K562 (cell line): ENCODE data around the gene CLPSL1. TPM values are rescaled to one million over a fixed set of nuclear protein-coding genes. Genes with fewer than 3 reads are reported as not detected.

Source experiments
- BRF1 ChIP-seq: IDR thresholded peaks from 3 replicates; pipeline ENCODE4 v1.6.1; 2011; ENCODE audit warnings: borderline replicate concordance, mild to moderate bottlenecking; ENCODE audit not compliant: insufficient read length; ENCODE audit errors: extremely low read depth
- CSDE1 ChIP-seq, 2 experiments: fragments of 450-650 bp; IDR thresholded peaks; 2 replicates each; pipeline ENCODE4 v1.6.1; 2016; ENCODE audit warnings: mild to moderate bottlenecking in 1 of 2
- E2F3 ChIP-seq: fragments of 250-450 bp; sonication (Bioruptor Pico); IDR thresholded peaks from 2 replicates; pipeline ENCODE4 v1.4.0; 2020; ENCODE audit warnings: mild to moderate bottlenecking
- ELF1 ChIP-seq: fragments of 200-800 bp; sonication (Bioruptor generic); IDR thresholded peaks from 2 replicates; pipeline ENCODE4 v1.6.1; 2016; ENCODE audit warnings: missing genetic modification characterization, missing compliant biosample characterization
- ELK1 ChIP-seq: sonication (generic); formaldehyde crosslinking; IDR thresholded peaks from 2 replicates; pipeline ENCODE4 v1.8.1; 2022; ENCODE audit warnings: missing genetic modification reagents
- GATAD2B ChIP-seq: fragments of 450-650 bp; IDR thresholded peaks from 2 replicates; pipeline ENCODE4 v1.6.1; 2017; ENCODE audit warnings: mild to moderate bottlenecking, borderline replicate concordance
- HCFC1 ChIP-seq: IDR thresholded peaks from 2 replicates; pipeline ENCODE4 v1.6.1; 2012; ENCODE audit warnings: low read depth, low read length, improper control_type of control experiment
- JUND ChIP-seq, 2 experiments: IDR thresholded peaks; 2 replicates in 1 of 2; 3 replicates in 1 of 2; pipeline ENCODE4 v1.6.1; 2011; ENCODE audit warnings: borderline replicate concordance in 2 of 2, low read depth in 2 of 2, low read length in 2 of 2, improper control_type of control experiment in 1 of 2, missing biosample characterization in 1 of 2, missing genetic modification characterization in 1 of 2, missing genetic modification reagents in 1 of 2
- MCM2 ChIP-seq: fragments of 450-650 bp; IDR thresholded peaks from 2 replicates; pipeline ENCODE4 v1.6.1; 2017; ENCODE audit warnings: low read depth, mild to moderate bottlenecking
- MNT ChIP-seq, 2 experiments: fragments of 450-650 bp; conservative IDR thresholded peaks; 2 replicates each; pipeline ENCODE4 v1.6.1; 2017; ENCODE audit warnings: mild to moderate bottlenecking in 2 of 2, moderate library complexity in 2 of 2
- MTF1 ChIP-seq: fragments of 250-450 bp; sonication (Bioruptor Pico); IDR thresholded peaks from 2 replicates; pipeline ENCODE4 v1.9.0; 2021; ENCODE audit warnings: moderate library complexity, mild to moderate bottlenecking, inconsistent platforms, borderline replicate concordance
- PHF20 ChIP-seq: fragments of 450-650 bp; IDR thresholded peaks from 2 replicates; pipeline ENCODE4 v1.6.1; 2018; ENCODE audit not compliant: partially characterized antibody
- POLR2H ChIP-seq: IDR thresholded peaks from 2 replicates; pipeline ENCODE4 v1.6.1; 2016; ENCODE audit warnings: missing genetic modification characterization, low read depth, mild to moderate bottlenecking, control low read depth, missing compliant biosample characterization, moderate library complexity
- PPARD ChIP-seq: fragments of 250-450 bp; sonication (Bioruptor Pico); IDR thresholded peaks from 2 replicates; pipeline ENCODE4 v1.8.0; 2022; ENCODE audit warnings: inconsistent platforms, mild to moderate bottlenecking, moderate library complexity
- PTTG1 ChIP-seq: fragments of 450-650 bp; IDR thresholded peaks from 2 replicates; pipeline ENCODE4 v1.6.1; 2016; ENCODE audit warnings: low read depth, mild to moderate bottlenecking, missing genetic modification characterization, missing compliant biosample characterization
- RBBP5 ChIP-seq: fragments of 200-600 bp; sonication (generic); IDR thresholded peaks from 2 replicates; pipeline ENCODE4 v1.6.1; 2012; ENCODE audit warnings: borderline replicate concordance, mild to moderate bottlenecking, low read length, control low read depth, inconsistent platforms; ENCODE audit not compliant: insufficient read depth, poor library complexity, severe bottlenecking
- ZNF184 ChIP-seq: sonication (generic); formaldehyde crosslinking; IDR thresholded peaks from 2 replicates; pipeline ENCODE4 v1.5.0; 2020; ENCODE audit warnings: missing genetic modification reagents
- polyA plus RNA-seq, 8 experiments: library from polyadenylated mRNA; depleted of rRNA in 4 of 8; stranded (reverse) in 5 of 8; unstranded in 3 of 8; fragments of >200 nt; fragmentation: Nextera tagmentation in 2 of 8; fragmentation: Illumina TruSeq in 1 of 8; extraction: Ambion mirVana in 2 of 8; extraction: Trizol in 1 of 8; gene quantifications; 2 replicates each; pipeline versions ENCODE4 v1.2.1 to v1.2.3, GENCODE V29; 2011 to 2014; ENCODE audit warnings: inconsistent platforms in 1 of 8, missing spikeins in 1 of 8
- total RNA-seq, 7 experiments: library from RNA; depleted of rRNA in 6 of 7; stranded (reverse); fragments of >200 nt in 6 of 7; fragmentation: Illumina TruSeq in 2 of 7; extraction: Trizol in 2 of 7; gene quantifications; 2 replicates each; pipeline versions ENCODE4 v1.2.1 to v1.2.3, GENCODE V29; 2011 to 2021; ENCODE audit warnings: low replicate concordance in 1 of 7
- TF ChIP-seq, protein P1 (sequence below): fragments of 250-450 bp; sonication (Bioruptor Pico); IDR thresholded peaks from 2 replicates; pipeline ENCODE4 v1.4.0; 2020; ENCODE audit warnings: mild to moderate bottlenecking, moderate library complexity, borderline replicate concordance
- TF ChIP-seq, protein P2 (sequence below): sonication (generic); formaldehyde crosslinking; IDR thresholded peaks from 2 replicates; pipeline ENCODE4 v1.4.0; 2020; ENCODE audit warnings: mild to moderate bottlenecking, missing genetic modification reagents

CLPSL1 gene
- total and polyA plus RNA-seq, 9 of the 15 experiments (the other 6 are each of a cell fraction or from before 2014, with no cell fraction given), result not detected

DNA sequence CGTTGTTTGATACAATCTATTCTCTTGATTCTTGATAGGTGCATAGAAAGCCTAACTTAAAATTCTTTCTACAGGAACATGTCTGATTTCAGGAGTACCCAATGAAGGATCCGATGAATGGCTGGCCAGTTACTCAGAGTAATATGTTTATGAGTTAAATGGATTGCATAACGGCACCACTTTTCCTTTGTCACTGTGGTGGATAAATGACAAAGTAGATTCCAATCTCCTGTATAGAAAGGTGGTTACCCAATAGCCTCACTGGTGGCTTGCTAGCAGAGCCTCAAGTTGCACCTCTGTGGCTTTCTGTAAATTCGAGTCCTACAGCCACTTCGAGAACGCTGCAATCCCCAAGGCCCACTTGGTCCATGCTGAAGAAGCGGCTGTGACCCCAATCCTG lies 52.7 kb downstream of the CLPSL1 start (continued):
- TF ChIP-seq CSDE1 (IDR thresholded peaks at IDR 0.05) (no peak), MCM2 (no peak), ELK1 (CRISPR knock-in tag) (no peak), MNT (conservative IDR thresholded peaks at IDR 0.05) (no peak), MTF1 (CRISPR knock-in tag) (no peak), RBBP5 (no peak), E2F3 (CRISPR knock-in tag) (no peak), JUND (IDR thresholded peaks at IDR 0.05; ENCODE audit: borderline replicate concordance, low read depth, low read length) (0 out of 2 replicates have a peak, but pooled peaks have one; percentile 27), JUND (tag; IDR thresholded peaks at IDR 0.05; ENCODE audit: borderline replicate concordance, low read depth, low read length) (peak; percentile 26; the same call in 1 of the 3 replicates), ZNF184 (CRISPR knock-in tag) (no peak), POLR2H (tag) (no peak), PTTG1 (tag) (no peak), PHF20 (no peak), ELF1 (tag) (no peak), GATAD2B (peak; percentile 18; the same call in 1 of the 2 replicates), HCFC1 (no peak), BRF1 (no peak), PPARD (CRISPR knock-in tag) (no peak)
- TF ChIP-seq, protein P1, sequence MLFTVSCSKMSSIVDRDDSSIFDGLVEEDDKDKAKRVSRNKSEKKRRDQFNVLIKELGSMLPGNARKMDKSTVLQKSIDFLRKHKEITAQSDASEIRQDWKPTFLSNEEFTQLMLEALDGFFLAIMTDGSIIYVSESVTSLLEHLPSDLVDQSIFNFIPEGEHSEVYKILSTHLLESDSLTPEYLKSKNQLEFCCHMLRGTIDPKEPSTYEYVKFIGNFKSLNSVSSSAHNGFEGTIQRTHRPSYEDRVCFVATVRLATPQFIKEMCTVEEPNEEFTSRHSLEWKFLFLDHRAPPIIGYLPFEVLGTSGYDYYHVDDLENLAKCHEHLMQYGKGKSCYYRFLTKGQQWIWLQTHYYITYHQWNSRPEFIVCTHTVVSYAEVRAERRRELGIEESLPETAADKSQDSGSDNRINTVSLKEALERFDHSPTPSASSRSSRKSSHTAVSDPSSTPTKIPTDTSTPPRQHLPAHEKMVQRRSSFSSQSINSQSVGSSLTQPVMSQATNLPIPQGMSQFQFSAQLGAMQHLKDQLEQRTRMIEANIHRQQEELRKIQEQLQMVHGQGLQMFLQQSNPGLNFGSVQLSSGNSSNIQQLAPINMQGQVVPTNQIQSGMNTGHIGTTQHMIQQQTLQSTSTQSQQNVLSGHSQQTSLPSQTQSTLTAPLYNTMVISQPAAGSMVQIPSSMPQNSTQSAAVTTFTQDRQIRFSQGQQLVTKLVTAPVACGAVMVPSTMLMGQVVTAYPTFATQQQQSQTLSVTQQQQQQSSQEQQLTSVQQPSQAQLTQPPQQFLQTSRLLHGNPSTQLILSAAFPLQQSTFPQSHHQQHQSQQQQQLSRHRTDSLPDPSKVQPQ (CRISPR knock-in tag), result no peak
- TF ChIP-seq, protein P2, sequence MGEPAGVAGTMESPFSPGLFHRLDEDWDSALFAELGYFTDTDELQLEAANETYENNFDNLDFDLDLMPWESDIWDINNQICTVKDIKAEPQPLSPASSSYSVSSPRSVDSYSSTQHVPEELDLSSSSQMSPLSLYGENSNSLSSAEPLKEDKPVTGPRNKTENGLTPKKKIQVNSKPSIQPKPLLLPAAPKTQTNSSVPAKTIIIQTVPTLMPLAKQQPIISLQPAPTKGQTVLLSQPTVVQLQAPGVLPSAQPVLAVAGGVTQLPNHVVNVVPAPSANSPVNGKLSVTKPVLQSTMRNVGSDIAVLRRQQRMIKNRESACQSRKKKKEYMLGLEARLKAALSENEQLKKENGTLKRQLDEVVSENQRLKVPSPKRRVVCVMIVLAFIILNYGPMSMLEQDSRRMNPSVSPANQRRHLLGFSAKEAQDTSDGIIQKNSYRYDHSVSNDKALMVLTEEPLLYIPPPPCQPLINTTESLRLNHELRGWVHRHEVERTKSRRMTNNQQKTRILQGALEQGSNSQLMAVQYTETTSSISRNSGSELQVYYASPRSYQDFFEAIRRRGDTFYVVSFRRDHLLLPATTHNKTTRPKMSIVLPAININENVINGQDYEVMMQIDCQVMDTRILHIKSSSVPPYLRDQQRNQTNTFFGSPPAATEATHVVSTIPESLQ (CRISPR knock-in tag), result no peak
